Endothelial cell of umbilical vein (primary cell): ENCODE measurements around the gene ATP1A4. TPM values are rescaled to one million over a fixed set of nuclear protein-coding genes. Genes with fewer than 3 reads are reported as not detected.

Experiments
- BruUV-seq: library from RNA; stranded (reverse); fragments of 400-500 nt; replicated peaks from 2 replicates; lab custom pipeline; 2021; lab: Mats Ljungman, UMichigan
- CTCF ChIA-PET: fragments of 300-600, 350-600 bp; sonication (Branson Sonifier 250); formaldehyde crosslinking; loops from one replicate; lab custom pipeline; 2021; ENCODE audit warnings: antibody characterized with exemption, inconsistent platforms; lab: Charles Lee
- POLR2A ChIA-PET: fragments of 300-600, 350-600 bp; sonication (Branson Sonifier 250); formaldehyde crosslinking; loops from one replicate; lab custom pipeline; 2021; ENCODE audit warnings: antibody characterized with exemption, inconsistent platforms; lab: Charles Lee
- DNase-seq: peaks from one replicate; pipeline ENCODE4 v3.0.0-alpha.2; 2011; ENCODE audit warnings: low read depth, low spot score
- FAIRE-seq: peaks from 2 replicates; lab custom pipeline; 2011; peaks lifted over from hg19 to GRCh38; lab: Jason Lieb, UNC
- H2AFZ ChIP-seq: 2 replicates; pipeline ENCODE4 v1.6.0; 2012; ENCODE audit warnings: low read depth, low read length, control low read depth, inconsistent platforms
- H3K27ac ChIP-seq: 2 replicates; pipeline ENCODE4 v1.5.1; 2011; ENCODE audit warnings: low read depth, mild to moderate bottlenecking, control low read depth, low read length, moderate library complexity; ENCODE audit not compliant: insufficient read depth
- H3K27me3 ChIP-seq, 2 experiments: 2 replicates each; pipeline versions ENCODE4 v1.6.0 to v1.6.1; 2011; ENCODE audit warnings: low read length in 2 of 2, mixed read lengths in 1 of 2; ENCODE audit not compliant: control insufficient read depth in 2 of 2, insufficient read depth in 2 of 2
- H3K36me3 ChIP-seq, 2 experiments: 2 replicates in 1 of 2; 3 replicates in 1 of 2; pipeline ENCODE4 v1.5.1; 2011; ENCODE audit warnings: low read length in 2 of 2, mild to moderate bottlenecking in 1 of 2, moderate library complexity in 1 of 2; ENCODE audit not compliant: control insufficient read depth in 2 of 2, insufficient read depth in 2 of 2; ENCODE audit errors: extremely low read depth in 1 of 2
- H3K4me1 ChIP-seq: 3 replicates; pipeline ENCODE4 v1.5.1; 2011; ENCODE audit warnings: mild to moderate bottlenecking, low read length; ENCODE audit not compliant: control insufficient read depth, insufficient read depth; ENCODE audit errors: extremely low read depth
- H3K4me2 ChIP-seq: 2 replicates; pipeline ENCODE4 v1.6.1; 2011; ENCODE audit warnings: low read length, control low read depth, mixed read lengths; ENCODE audit not compliant: insufficient read depth
- H3K4me3 ChIP-seq, 3 experiments: fragments of 200-600 bp in 1 of 3; sonication (generic), shearing (Covaris generic) in 1 of 3; replicated peaks in 1 of 3; 2 replicates each; pipeline ENCODE4 v1.5.1; 2011 to 2016; ENCODE audit warnings: control low read depth in 3 of 3, low read length in 3 of 3, mild to moderate bottlenecking in 2 of 3, inconsistent platforms in 1 of 3, low read depth in 1 of 3, moderate library complexity in 1 of 3; ENCODE audit not compliant: insufficient read depth in 1 of 3
- H3K79me2 ChIP-seq: 2 replicates; pipeline ENCODE4 v1.6.0; 2012; ENCODE audit warnings: low read length, inconsistent platforms; ENCODE audit not compliant: control insufficient read depth, insufficient read depth
- H3K9ac ChIP-seq: replicated peaks from 2 replicates; pipeline ENCODE3; 2011; ENCODE audit warnings: low read length, control low read depth; ENCODE audit not compliant: insufficient read depth; ENCODE audit errors: extremely low read depth
- H3K9me1 ChIP-seq: replicated peaks from 3 replicates; pipeline ENCODE4 v1.6.0; 2011; ENCODE audit warnings: mild to moderate bottlenecking, low read length; ENCODE audit not compliant: control insufficient read depth, insufficient read depth; ENCODE audit errors: extremely low read depth
- H3K9me3 ChIP-seq: replicated peaks from 2 replicates; pipeline ENCODE4 v1.5.1; 2012; ENCODE audit warnings: low read length, inconsistent platforms; ENCODE audit not compliant: control insufficient read depth, insufficient read depth
- H4K20me1 ChIP-seq: replicated peaks from 2 replicates; pipeline ENCODE3; 2011; ENCODE audit warnings: mild to moderate bottlenecking, low read length; ENCODE audit not compliant: control insufficient read depth, insufficient read depth; ENCODE audit errors: extremely low read depth
- EZH2 ChIP-seq: IDR thresholded peaks from 2 replicates; pipeline ENCODE4 v1.6.1; 2012; ENCODE audit warnings: borderline replicate concordance, low read depth, mild to moderate bottlenecking, moderate library complexity, low read length, inconsistent platforms; ENCODE audit not compliant: severe bottlenecking
- FOS ChIP-seq: IDR thresholded peaks from 2 replicates; pipeline ENCODE4 v1.6.1; 2011; ENCODE audit warnings: mild to moderate bottlenecking, low read length, moderate library complexity, borderline replicate concordance; ENCODE audit not compliant: insufficient read depth
- GATA2 ChIP-seq: IDR thresholded peaks from 2 replicates; pipeline ENCODE4 v1.7.0; 2011; ENCODE audit warnings: low read depth, mild to moderate bottlenecking, moderate library complexity, mixed read lengths, low read length; ENCODE audit not compliant: insufficient read length, insufficient read depth
- JUN ChIP-seq: IDR thresholded peaks from 2 replicates; pipeline ENCODE4 v1.6.1; 2011; ENCODE audit warnings: borderline replicate concordance, low read depth; ENCODE audit not compliant: insufficient read length, insufficient read depth
- MYC ChIP-seq: IDR thresholded peaks from one replicate; pipeline ENCODE4 v1.6.1; 2011; ENCODE audit warnings: mild to moderate bottlenecking, low read depth, low read length
- POLR2A ChIP-seq: IDR thresholded peaks from 2 replicates; pipeline ENCODE4 v1.6.1; 2012; ENCODE audit warnings: low read depth, mild to moderate bottlenecking, control low read depth, low read length
- POLR2AphosphoS5 ChIP-seq: IDR thresholded peaks from 2 replicates; pipeline ENCODE4 v1.6.1; 2012; ENCODE audit warnings: low read depth, mild to moderate bottlenecking, control low read depth, low read length, moderate library complexity; ENCODE audit not compliant: insufficient read depth
- dilution Hi-C: fragments of 300-500 bp; cut with MboI; formaldehyde crosslinking; loops from one replicate; pipeline ENCODE4 v1.15.0; 2019; ENCODE audit warnings: low sequenced_read_pairs; ENCODE audit not compliant: extremely low pct_ligation_motif_present
- intact Hi-C: fragments of 100-400 bp; cut with micrococcal nuclease; formaldehyde crosslinking; loops from one replicate; pipeline ENCODE4 v1.10.0; 2022
- polyA plus RNA-seq, 4 experiments: library from polyadenylated mRNA; depleted of rRNA in 3 of 4; stranded (reverse) in 3 of 4; unstranded in 1 of 4; fragments of >200 nt; gene quantifications; 2 replicates each; pipeline versions ENCODE4 v1.2.1 to v1.2.3, GENCODE V29; 2011 to 2012; ENCODE audit warnings: missing spikeins in 1 of 4
- total RNA-seq: library from RNA; stranded (reverse); gene quantifications from 2 replicates; pipeline ENCODE4 v1.2.3, GENCODE V29; 2021
- TF ChIP-seq, protein P1 (sequence below): IDR thresholded peaks from 2 replicates; pipeline ENCODE4 v1.6.1; 2011; ENCODE audit not compliant: insufficient read depth, insufficient read length
- TF ChIP-seq, protein P2 (sequence below), 2 donors: IDR thresholded peaks; 1 replicate in 1 of 2; 2 replicates in 1 of 2; pipeline ENCODE4 v1.5.1; 2011; ENCODE audit warnings: low read length in 2 of 2, mild to moderate bottlenecking in 2 of 2, moderate library complexity in 2 of 2, control low read depth in 1 of 2, inconsistent platforms in 1 of 2, low read depth in 1 of 2; ENCODE audit not compliant: insufficient read depth in 1 of 2; ENCODE audit errors: extremely low read depth in 1 of 2

Gene ATP1A4
- total and polyA plus RNA-seq, 2 donors (not counting 3 experiments of a cell fraction or from before 2014, with no cell fraction given), result not detected

GRCh38 chr1:160228431-160228830, 77.0 kb downstream of the ATP1A4 start:
- Histone ChIP-seq H3K4me3 (no peak overlapping the region), H3K9me1 (no peaks in the 10 kb centered on the region), H3K36me3 (peaks cover 32 to 33% of the 10 kb centered on the region in 2 experiments), H3K4me2 (no peak overlapping the region), H3K9me3 (no peaks in the 10 kb centered on the region), H4K20me1 (no peaks in the 10 kb centered on the region), H3K27me3 (no peaks in the 10 kb centered on the region), H3K9ac (no peak overlapping the region), H2AFZ (no peak overlapping the region), H3K27ac (no peak overlapping the region), H3K4me1 (no peaks in the 10 kb centered on the region), H3K79me2 (no peaks in the 10 kb centered on the region)
- FAIRE-seq (no peak), DNase-seq (no peak)
- no peak for TF ChIP-seq GATA2
- TF ChIP-seq POLR2AphosphoS5, result no peak
- TF ChIP-seq MYC, result no peak
- TF ChIP-seq, protein P1, sequence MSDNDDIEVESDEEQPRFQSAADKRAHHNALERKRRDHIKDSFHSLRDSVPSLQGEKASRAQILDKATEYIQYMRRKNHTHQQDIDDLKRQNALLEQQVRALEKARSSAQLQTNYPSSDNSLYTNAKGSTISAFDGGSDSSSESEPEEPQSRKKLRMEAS, result no peak
- TF ChIP-seq POLR2A, result no peak
- no peak for TF ChIP-seq JUN
- TF ChIP-seq, protein P2, sequence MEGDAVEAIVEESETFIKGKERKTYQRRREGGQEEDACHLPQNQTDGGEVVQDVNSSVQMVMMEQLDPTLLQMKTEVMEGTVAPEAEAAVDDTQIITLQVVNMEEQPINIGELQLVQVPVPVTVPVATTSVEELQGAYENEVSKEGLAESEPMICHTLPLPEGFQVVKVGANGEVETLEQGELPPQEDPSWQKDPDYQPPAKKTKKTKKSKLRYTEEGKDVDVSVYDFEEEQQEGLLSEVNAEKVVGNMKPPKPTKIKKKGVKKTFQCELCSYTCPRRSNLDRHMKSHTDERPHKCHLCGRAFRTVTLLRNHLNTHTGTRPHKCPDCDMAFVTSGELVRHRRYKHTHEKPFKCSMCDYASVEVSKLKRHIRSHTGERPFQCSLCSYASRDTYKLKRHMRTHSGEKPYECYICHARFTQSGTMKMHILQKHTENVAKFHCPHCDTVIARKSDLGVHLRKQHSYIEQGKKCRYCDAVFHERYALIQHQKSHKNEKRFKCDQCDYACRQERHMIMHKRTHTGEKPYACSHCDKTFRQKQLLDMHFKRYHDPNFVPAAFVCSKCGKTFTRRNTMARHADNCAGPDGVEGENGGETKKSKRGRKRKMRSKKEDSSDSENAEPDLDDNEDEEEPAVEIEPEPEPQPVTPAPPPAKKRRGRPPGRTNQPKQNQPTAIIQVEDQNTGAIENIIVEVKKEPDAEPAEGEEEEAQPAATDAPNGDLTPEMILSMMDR (IDR thresholded peaks at IDR 0.05; ENCODE audit: extremely low read depth in 1 of 2, insufficient read depth in 1 of 2, low read depth in 1 of 2, low read length in 2 of 2), result no peak
- no peak for TF ChIP-seq EZH2
- no peak for TF ChIP-seq FOS
- intact Hi-C loops (no loop called here), dilution Hi-C loops (no loop called here)
- no TSS peak for BruUV-seq
- POLR2A ChIA-PET, result interaction anchor here (0.6 to 1.4 kb wide), 3 partner anchors 15 to 304 kb away, joined by 3 to 4 read pairs (median 3); no protein-coding TSS in a partner anchor
- CTCF ChIA-PET, result interaction anchor here (1.3 to 10.1 kb wide), 5 partner anchors 9 to 38 kb away, joined by 3 to 61 read pairs (median 22); partner anchors contain the start of gene CASQ1
